Epithelial cell of proximal tubule (primary cell): ENCODE measurements around the gene SLC4A8. TPM values are rescaled to one million over a fixed set of nuclear protein-coding genes. Genes with fewer than 3 reads are reported as not detected.

Source experiments
- DNase-seq: peaks from one replicate; pipeline ENCODE4 v3.0.0-alpha.2; 2011; ENCODE audit warnings: low read depth
- H3K4me3 ChIP-seq: 2 replicates; pipeline ENCODE4 v1.5.1; 2011; ENCODE audit warnings: low read depth, mild to moderate bottlenecking, low read length
- CTCF ChIP-seq: conservative IDR thresholded peaks from 2 replicates; pipeline ENCODE4 v1.5.1; 2012; ENCODE audit warnings: low read depth, mild to moderate bottlenecking, low read length
- total RNA-seq: library from RNA; depleted of rRNA; stranded (reverse); fragments of >200 nt; gene quantifications from 2 replicates; pipeline ENCODE4 v1.2.3, GENCODE V29; 2015

Gene SLC4A8
- total RNA-seq = 0.86 and 1.1 TPM in 2 replicates

- no peak for DNase-seq
- TF ChIP-seq CTCF = peak; percentile 80
- H3K4me3 ChIP-seq = peak within 1 kb of the TSS; percentile 61
Observed at GRCh38 chr12:51424662-51425539, at the start of gene SLC4A8. Gene SLC4A8 (plus strand): TSS chr12:51424831. CDS start chr12:51424988, 157 bp downstream.

GRCh38 chr12:51374856-51375255 is 49.8 kb upstream of the SLC4A8 start:
- no peak for DNase-seq
- no peak overlapping the region for H3K4me3 ChIP-seq
- no peak for TF ChIP-seq CTCF

- no peak for DNase-seq
- TF ChIP-seq CTCF = peak; percentile 16
- H3K4me3 ChIP-seq = no peak overlapping the region
Observed at GRCh38 chr12:51377099-51377984, 47.3 kb upstream of the SLC4A8 start.

GRCh38 chr12:51378749-51379148 is 45.9 kb upstream of the SLC4A8 start:
- DNase-seq = no peak
- no peak overlapping the region for H3K4me3 ChIP-seq
- TF ChIP-seq CTCF = no peak

- DNase-seq = no peak
- no peak for TF ChIP-seq CTCF
- H3K4me3 ChIP-seq = no peak overlapping the region
Observed at GRCh38 chr12:51379571-51379970, 45.1 kb upstream of the SLC4A8 start.

- DNase-seq = no peak
- no peak overlapping the region for H3K4me3 ChIP-seq
- no peak for TF ChIP-seq CTCF
Observed at GRCh38 chr12:51381226-51382079, 43.2 kb upstream of the SLC4A8 start.
